Activated naive CD4-positive, alpha-beta T cell treated with anti-CD3 and anti-CD28 coated beads, Interleukin-2, amount 50 U/mL, for 24 hours (primary cell): ENCODE results near the gene CBARP.

ENCODE experiments used
- H3K27ac Mint-ChIP-seq: one replicate; pipeline ENCODE4 v1.8.0; 2021; ENCODE audit warnings: mild to moderate bottlenecking, mixed read lengths
- H3K27me3 Mint-ChIP-seq: one replicate; pipeline ENCODE4 v1.8.0; 2021; ENCODE audit warnings: mixed read lengths
- H3K36me3 Mint-ChIP-seq: one replicate; pipeline ENCODE4 v1.8.0; 2021; ENCODE audit warnings: mixed read lengths
- H3K4me1 Mint-ChIP-seq: one replicate; pipeline ENCODE4 v1.8.0; 2021; ENCODE audit warnings: mixed read lengths
- H3K4me3 Mint-ChIP-seq: one replicate; pipeline ENCODE4 v1.8.0; 2021; ENCODE audit warnings: mild to moderate bottlenecking, mixed read lengths
- H3K9me3 Mint-ChIP-seq: one replicate; pipeline ENCODE4 v1.8.0; 2021; ENCODE audit warnings: mixed read lengths

Gene CBARP

DNA sequence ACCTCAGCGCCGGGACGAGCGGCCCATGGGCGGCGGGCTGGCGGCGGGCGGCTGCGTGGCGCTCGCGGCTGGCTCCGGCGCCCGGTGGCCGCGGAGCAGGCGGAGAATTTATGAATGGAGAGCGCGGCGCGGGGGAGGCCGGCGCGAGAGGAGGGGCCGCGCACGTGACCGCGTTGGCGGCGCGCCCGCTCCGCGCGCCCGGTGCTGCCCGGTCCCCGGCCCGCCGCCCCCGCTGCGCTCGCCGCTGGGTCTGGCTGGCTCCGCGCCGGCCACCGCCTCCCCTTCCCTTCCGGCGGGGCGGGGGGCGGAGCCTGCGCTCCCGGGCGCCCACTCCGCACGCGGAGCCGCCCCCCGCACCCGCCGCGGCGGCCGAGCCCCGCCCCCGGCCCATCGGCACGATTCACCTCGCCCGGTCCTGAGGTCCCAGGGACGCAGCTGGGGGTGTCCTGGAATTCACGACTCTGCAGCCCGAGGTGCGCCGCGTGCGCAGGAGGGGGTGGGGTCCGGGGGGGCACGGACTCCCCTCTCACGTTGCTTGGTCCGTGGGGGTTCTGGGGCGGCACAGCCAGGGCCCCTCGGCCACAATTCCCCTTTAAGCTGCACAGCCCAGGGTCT lies at the start of gene CBARP:
TSS of gene CBARP (minus strand) at position 252 of the 615 bp plus-strand sequence. CDS start 1,905 bp downstream, outside the sequence.
- peak within 1 kb of the TSS; percentile 79 for H3K27ac Mint-ChIP-seq
- no peaks in the 10 kb centered on the region for H3K36me3 Mint-ChIP-seq
- H3K9me3 Mint-ChIP-seq, result no peaks in the 10 kb centered on the region
- H3K4me1 Mint-ChIP-seq, result peaks cover 18% of the 10 kb centered on the region
- H3K27me3 Mint-ChIP-seq, result peaks cover 6% of the 10 kb centered on the region
- H3K4me3 Mint-ChIP-seq, result peak within 1 kb of the TSS; percentile 78

- Mint-ChIP-seq H3K4me1 (peaks cover 10% of the 10 kb centered on the region), H3K9me3 (no peaks in the 10 kb centered on the region), H3K36me3 (no peaks in the 10 kb centered on the region), H3K27ac (no peak overlapping the region), H3K4me3 (peak overlapping the region; percentile 42), H3K27me3 (peaks cover 18% of the 10 kb centered on the region)
Observed at GRCh38 chr19:1286487-1287353, 48.9 kb upstream of the CBARP start.

- Mint-ChIP-seq H3K36me3 (no peaks in the 10 kb centered on the region), H3K27ac (no peak within 1 kb of the TSS), H3K9me3 (no peaks in the 10 kb centered on the region), H3K4me3 (peak within 1 kb of the TSS; percentile 60), H3K27me3 (peaks cover 18% of the 10 kb centered on the region), H3K4me1 (peaks cover 10% of the 10 kb centered on the region)
Observed at GRCh38 chr19:1285737-1286360, 48.0 kb upstream of the CBARP start, which contains the start of gene EFNA2. Gene EFNA2 (plus strand): TSS chr19:1285873. CDS start chr19:1286169, 296 bp downstream.

- peaks cover 2% of the 10 kb centered on the region for H3K36me3 Mint-ChIP-seq
- H3K27me3 Mint-ChIP-seq, result peaks cover 18% of the 10 kb centered on the region
- H3K4me3 Mint-ChIP-seq, result peak overlapping the region; percentile 60
- H3K27ac Mint-ChIP-seq, result no peak overlapping the region
- peaks cover 14% of the 10 kb centered on the region for H3K4me1 Mint-ChIP-seq
- H3K9me3 Mint-ChIP-seq, result no peaks in the 10 kb centered on the region
Observed at GRCh38 chr19:1284979-1285736, 47.4 kb upstream of the CBARP start.

DNA sequence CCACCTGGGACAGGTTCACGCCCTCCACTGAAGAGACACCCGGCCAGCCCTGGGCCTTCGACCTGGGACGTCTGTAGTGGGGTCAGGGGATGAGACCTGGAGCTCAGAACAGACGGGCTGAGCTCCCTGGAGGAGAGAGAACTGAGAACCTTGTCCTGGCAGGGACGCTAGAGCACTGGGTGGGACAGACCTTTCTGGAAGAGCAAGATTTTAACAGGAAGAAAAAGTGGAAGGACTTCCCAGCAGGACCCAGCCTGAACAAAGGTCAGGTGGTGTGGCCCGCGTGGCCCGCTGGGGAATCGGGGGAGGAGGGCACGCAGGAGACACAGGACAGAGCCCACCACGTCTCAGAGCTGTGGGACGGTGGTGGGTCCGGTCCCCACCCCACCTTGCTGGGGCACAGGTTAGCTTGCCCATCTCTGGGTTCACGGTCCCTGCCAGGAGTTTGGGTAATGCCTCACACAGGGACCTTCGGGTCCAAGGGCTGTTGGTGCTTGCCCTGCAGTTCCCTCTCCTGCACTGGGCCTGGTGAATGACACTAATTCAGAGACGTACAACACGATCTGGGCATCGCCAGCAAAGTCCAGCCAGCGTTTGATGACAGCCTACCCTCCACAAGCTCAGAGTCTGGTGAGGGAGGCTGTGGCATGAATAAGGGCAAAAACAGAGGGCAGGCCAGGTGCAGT lies 46.6 kb upstream of the CBARP start:
- no peaks in the 10 kb centered on the region for H3K9me3 Mint-ChIP-seq
- H3K36me3 Mint-ChIP-seq, result peaks cover 6% of the 10 kb centered on the region
- peaks cover 20% of the 10 kb centered on the region for H3K4me1 Mint-ChIP-seq
- H3K27ac Mint-ChIP-seq, result peak overlapping the region; percentile 82
- H3K27me3 Mint-ChIP-seq, result peaks cover 18% of the 10 kb centered on the region
- H3K4me3 Mint-ChIP-seq, result peak overlapping the region; percentile 60

- Mint-ChIP-seq H3K4me3 (peak overlapping the region; percentile 36), H3K27ac (no peak overlapping the region), H3K4me1 (peaks cover 20% of the 10 kb centered on the region), H3K9me3 (no peaks in the 10 kb centered on the region), H3K27me3 (peaks cover 15% of the 10 kb centered on the region), H3K36me3 (peaks cover 6% of the 10 kb centered on the region)
Observed at GRCh38 chr19:1283917-1284292, 46.1 kb upstream of the CBARP start.

DNA sequence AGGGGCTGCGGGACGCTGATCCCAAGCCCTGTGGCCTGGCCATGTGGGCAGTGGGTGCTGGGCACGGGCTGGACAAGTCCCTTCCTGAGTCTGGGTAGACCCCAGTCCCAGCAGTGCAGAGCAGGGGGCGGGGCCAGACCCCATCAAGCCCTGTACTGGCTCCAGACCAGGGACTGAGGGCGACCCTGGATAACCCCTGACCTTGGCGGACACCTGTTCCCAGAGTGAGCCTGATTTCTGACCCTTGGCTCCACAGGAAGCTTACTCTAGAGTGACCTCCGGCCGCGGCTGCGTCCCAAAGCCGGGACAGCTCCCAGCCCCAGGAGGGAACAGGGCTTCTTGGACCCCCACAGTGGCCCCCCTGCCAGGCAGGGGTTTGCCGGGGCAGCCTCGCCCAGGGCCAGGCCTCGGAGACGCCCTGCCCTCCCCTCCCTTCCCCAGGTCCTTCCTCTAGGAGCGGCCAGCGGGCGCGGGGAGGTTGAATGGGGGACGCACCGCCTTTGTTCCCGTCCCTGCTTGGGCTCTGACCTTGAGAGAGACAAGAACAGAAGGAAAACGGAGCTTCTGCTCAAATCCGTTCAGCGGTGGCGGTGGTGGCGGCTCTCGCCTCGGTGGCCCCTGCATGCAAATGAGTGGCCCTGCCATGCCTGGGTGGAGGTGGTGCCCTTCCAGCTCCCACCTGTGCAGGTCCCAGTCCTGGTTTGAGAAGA lies 45.6 kb upstream of the CBARP start:
- peaks cover 14% of the 10 kb centered on the region for H3K27me3 Mint-ChIP-seq
- no peaks in the 10 kb centered on the region for H3K9me3 Mint-ChIP-seq
- no peak overlapping the region for H3K27ac Mint-ChIP-seq
- H3K4me3 Mint-ChIP-seq, result no peak overlapping the region
- peaks cover 20% of the 10 kb centered on the region for H3K4me1 Mint-ChIP-seq
- peaks cover 6% of the 10 kb centered on the region for H3K36me3 Mint-ChIP-seq

- Mint-ChIP-seq H3K27me3 (peaks cover 14% of the 10 kb centered on the region), H3K9me3 (no peaks in the 10 kb centered on the region), H3K4me3 (no peak overlapping the region), H3K27ac (no peak overlapping the region), H3K36me3 (peaks cover 6% of the 10 kb centered on the region), H3K4me1 (peaks cover 25% of the 10 kb centered on the region)
Observed at GRCh38 chr19:1282588-1283206, 44.9 kb upstream of the CBARP start.

GRCh38 chr19:1281569-1282287 lies 43.9 kb upstream of the CBARP start:
- H3K4me3 Mint-ChIP-seq, result no peak overlapping the region
- peaks cover 28% of the 10 kb centered on the region for H3K4me1 Mint-ChIP-seq
- no peaks in the 10 kb centered on the region for H3K9me3 Mint-ChIP-seq
- peaks cover 14% of the 10 kb centered on the region for H3K27me3 Mint-ChIP-seq
- peaks cover 6% of the 10 kb centered on the region for H3K36me3 Mint-ChIP-seq
- peak overlapping the region; percentile 35 for H3K27ac Mint-ChIP-seq

- H3K36me3 Mint-ChIP-seq, result peaks cover 6% of the 10 kb centered on the region
- H3K27ac Mint-ChIP-seq, result no peak overlapping the region
- peaks cover 27% of the 10 kb centered on the region for H3K4me1 Mint-ChIP-seq
- peaks cover 11% of the 10 kb centered on the region for H3K27me3 Mint-ChIP-seq
- H3K4me3 Mint-ChIP-seq, result no peak overlapping the region
- H3K9me3 Mint-ChIP-seq, result no peaks in the 10 kb centered on the region
Observed at GRCh38 chr19:1280636-1281568, 43.1 kb upstream of the CBARP start.

DNA sequence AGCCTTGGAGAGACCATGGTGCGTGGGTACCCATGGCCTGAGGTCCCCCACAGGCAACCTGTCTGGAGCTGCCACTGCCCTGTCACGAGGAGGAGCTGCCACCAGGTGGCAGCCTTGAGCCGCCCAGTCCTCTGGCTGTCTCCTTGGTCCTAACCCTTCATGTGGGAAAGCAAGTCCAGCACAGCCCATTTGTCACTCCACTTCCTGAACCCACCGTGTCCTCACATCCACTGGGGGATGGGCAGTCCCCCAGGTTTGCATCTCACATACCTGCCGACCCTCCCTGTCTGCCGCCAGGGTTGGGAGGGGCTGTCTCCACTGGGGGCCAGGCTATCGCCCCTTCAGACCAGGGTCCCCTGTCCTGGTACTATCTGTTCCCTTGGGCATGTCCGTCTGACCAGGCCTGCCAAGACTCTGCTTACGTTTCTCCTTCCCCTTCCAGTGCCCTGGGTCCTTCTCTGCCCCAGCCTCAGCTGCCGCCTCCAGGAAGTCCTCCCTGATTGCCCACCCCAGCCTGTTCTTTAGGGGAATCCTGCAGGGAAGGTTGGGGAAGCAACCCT lies 42.1 kb upstream of the CBARP start:
- Mint-ChIP-seq H3K9me3 (no peaks in the 10 kb centered on the region), H3K4me3 (no peak overlapping the region), H3K27ac (peak overlapping the region; percentile 63), H3K36me3 (peaks cover 6% of the 10 kb centered on the region), H3K27me3 (peaks cover 8% of the 10 kb centered on the region), H3K4me1 (peaks cover 26% of the 10 kb centered on the region)
